IPS-NIHi11 (cell line): ENCODE results near the gene SMPD4.
"Not testable (repeated sequence)": the region's sequence is repeated elsewhere in the genome, so short reads cannot be mapped to it uniquely, and the experiment has no call there.

Source experiments
- DNase-seq: peaks from one replicate; pipeline ENCODE4 v3.0.0; 2012; ENCODE audit warnings: mixed read lengths, low spot score

The SMPD4 gene

DNA sequence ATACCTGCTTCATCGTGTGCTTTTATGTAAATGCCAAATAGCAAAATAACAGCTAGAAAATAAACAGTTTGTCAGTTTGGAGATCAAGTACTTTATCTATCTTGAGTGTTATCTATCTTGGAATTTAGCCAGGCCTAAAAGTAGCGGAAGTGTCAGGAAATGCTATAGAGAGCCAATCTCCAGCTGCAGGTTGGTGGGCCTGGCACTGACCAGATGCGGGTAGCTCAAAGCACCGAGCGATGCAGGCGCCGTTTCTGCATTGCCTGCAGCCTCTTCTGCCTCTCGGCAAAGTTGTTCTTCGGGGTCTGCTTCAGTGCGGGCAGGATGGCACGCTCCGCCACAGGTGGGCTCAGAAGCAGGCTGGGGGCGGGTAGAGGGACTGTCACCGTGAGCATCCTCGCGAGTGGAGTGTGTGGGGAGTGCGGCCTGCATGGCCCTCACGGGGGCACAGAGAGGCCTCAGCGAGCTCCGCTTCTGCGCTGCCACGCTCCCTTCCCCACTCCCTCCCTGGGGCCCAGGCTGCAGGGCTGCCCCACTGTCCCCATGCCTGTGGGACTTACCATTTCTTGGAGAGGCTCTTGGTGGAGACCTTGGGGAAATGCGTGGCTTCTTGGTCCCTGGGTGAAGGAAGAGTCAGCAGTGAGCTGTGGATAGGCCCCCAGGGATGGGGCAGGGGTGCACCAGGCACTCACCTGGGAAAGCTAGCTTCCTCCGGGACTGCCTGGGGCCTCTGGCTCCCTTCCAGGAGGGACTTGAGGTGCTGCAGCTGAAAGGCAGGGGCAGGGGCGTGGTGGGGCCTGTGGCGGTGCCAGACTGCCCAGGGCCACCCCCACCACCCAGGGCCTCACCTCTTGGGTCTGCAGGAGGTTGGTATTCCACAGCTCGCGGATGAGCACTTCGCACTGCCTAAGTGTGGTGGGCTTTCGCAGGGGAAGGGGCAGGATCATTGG, 41.8 kb downstream of the SMPD4 start:
- DNase-seq, result not testable (repeated sequence)

DNA sequence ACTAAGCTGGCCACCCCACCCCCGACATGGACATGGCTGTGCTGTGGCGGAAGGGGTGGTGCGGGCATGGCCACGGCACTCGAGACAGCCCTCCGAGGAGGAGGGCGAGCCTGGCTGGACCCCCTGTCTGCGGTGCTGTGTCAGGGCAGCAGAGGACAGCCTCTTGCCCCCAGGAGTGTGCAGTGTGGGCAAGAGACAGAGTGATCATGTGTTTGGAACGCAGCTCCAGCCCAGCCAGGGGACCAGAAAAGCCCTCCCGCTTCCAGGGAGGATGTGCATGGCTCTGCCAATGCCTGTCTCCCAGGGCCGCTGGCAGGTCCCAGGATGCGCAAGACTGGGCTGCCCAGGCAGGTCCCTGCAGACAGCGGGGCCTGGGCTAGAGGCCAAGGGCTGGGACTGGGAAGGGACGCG, 42.6 kb downstream of the SMPD4 start:
- DNase-seq, result not testable (repeated sequence)

DNA sequence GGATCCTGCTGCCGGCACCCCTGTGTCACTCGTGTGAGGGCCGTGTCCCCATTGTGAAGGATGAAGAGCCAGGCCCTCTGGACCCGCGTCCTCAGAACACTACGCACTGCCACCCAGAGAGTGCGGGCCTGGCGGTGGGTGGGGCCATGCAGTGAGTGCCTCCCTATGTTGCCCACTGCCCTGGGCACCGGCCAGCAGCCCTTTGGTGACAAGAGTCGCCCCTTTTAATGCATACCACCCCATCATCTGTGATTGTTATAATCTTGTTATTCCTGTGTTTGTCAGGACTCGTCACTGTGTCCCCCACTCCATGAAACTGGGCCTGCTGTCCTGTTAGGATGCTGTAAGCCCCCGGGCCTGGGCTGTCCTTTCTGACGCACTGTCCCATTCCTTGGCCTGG, 43.1 kb downstream of the SMPD4 start:
- not testable (repeated sequence) for DNase-seq

DNA sequence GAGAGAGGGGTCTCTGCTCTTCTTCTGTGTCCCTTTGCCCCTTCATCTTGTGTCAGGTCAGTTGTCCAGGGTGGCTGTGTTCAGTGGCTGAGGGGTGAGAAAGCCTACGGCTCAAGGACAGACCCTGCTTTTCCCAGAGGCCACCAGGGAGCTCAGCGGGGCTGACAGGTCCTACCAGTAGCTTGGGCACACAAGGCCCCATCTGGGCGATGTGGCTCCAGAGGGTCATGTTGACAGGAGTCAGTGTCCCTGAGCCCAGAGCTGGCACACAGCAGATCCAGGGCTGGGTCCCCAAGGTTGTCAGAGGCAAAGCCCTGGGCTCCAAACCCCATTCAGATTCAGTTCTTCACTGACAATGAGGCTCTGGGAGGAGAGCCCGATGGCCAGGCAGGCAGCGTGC, 44.3 kb downstream of the SMPD4 start:
- not testable (repeated sequence) for DNase-seq

DNA sequence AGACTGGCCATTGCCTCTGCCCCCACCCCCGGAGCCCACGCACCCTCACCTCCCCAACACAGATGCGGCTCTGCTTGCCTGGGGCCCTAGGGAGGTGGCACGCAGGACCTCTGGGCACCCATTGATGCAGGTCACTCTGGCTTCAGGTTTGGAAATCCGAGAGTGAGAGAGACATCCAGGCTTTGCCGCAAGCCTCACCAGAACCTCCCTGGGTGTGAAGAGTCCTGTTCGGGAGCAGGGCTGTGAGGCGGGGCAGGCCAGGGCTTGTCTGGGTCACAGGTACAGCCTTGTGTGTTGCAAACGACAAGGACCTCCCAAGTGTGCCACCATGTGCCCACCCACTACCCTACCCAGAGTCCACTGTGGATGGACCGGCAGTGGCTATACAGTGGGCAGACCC, 44.9 kb downstream of the SMPD4 start:
- DNase-seq, result not testable (repeated sequence)

DNA sequence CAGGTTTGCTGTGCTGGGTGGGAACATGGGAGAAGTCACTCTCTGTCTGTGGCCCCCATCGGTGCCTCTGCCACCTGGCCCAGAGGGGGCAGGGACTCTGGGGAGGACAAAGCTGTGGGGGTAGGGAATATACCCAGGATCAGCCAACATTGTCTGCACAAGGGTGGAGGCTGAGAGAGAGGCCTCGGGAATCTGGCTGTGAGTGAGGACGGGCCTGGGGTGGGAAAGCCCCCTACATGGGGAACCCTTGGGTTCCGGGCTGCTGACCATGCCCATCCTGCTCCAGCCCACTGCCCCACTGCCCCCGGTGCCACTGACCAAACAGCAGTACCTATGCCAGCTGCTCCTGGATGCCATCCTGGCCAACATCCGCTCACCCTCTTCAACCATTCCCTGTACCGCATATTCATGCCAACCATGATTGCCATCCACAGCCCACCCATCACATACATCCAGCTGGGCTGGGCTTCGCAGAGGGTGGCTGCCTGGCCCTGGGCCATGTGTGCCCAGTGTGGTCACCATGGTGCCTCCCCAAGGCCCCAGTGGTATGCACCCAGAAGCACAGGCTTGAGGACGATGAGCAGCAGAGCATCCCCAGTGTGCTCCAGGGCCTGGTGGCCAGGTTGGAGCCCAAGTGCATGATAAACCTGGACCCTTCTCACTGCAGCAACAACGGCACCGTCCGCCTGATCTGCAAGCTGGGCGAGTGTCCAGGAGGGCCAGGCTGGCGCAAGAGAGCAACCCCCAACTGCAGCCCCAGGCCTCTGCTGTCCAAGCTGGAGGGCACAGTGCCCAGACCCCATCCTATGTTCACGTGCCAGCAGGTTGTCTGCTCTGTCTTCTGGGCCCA, 45.5 kb downstream of the SMPD4 start:
- DNase-seq, result no peak

DNA sequence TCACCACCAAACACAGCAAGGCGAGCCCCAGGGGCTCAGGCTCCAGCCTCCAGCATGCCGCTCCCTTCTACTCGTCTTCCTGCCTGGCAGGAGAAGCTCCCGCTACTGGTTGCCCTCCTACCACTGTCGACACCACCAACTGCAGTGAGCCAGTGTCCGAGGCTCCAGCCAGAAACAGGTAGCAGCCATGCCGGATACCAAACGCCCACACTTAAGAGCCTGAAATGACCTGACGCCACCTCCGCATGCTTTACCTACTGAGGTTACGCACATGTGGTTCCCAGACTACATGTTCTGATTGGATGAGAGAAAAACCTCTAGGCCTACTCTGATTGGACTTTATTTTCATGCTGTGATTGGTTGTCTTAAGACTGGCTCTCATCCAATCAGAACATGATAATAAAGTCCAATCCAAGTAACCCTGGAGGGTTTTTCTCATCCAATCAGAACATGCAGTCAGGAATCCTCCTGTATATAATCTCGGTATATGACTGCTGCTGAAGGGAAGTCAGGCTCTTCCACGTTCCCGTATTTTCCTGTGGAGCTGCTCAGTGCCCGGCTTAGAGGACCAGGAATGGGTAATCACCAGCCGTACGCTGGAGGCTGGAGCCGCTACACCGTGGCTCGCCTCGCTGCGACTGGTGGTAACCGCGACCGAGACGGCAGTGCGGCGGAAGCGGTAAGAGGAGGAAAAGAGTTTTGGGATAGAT, 52.1 kb downstream of the SMPD4 start, which contains the start of gene POTEF:
Gene POTEF (minus strand): TSS at position 103 of the 710 bp plus-strand sequence. CDS start 8,707 bp downstream, outside the sequence.
- DNase-seq, result not testable (repeated sequence)

DNA sequence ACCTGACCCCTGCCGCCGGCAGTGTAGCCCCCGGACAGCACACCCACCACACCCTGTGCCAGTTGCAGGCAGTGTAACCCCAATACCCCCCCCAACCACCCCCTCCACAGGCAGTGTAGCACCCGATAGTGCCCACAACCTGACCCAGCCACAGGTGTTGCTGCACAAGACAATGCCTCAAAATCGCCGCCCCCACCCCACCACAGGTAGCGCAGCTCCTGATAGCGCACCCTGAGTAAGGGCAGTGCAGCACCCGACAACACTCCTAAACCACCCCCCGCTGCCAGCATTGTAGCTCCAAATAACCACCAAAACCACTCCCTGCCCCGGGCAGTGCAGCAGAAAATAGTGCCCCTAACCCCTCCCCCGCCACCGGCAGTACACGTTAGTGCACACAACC, 52.9 kb downstream of the SMPD4 start:
- not testable (repeated sequence) for DNase-seq

DNA sequence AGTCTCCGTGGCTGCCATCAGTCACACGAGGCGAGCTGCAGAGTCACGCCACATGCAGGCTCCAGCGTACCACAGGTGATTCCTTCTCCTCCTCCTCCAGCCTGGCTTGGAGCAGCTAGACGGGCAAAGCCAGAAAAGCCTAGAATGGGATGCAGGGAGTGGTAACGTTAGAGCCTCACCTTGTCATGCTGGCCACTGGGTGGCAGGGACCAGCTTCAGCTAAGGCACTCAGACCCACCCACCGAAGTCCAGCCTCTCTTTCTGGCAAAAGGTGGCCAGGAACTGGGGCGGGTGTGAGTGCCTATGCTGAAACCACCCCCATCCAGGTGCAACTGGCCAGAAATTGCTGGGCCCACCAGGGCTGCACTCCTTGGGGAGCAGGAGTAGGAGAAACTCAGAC, 53.7 kb downstream of the SMPD4 start:
- not testable (repeated sequence) for DNase-seq

DNA sequence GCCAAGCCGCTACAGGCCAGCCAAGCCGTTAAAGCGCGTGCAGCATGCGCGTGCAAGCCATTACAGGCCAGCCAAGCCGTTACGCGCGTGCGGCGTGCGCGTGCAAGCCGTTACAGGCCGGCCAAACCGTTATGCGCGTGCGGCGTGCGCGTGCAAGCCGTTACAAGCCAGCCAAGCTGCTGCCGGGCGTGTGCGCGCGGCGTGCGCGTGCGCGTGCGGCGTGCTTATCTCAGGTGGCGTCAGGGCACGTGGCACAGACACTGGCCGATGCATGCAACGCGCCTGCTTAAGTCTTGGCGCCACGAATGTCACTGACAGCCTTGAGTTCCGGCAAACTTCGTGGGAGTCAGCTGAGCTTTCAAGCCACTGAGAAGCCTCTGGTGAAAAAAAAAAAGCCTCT, 60.5 kb downstream of the SMPD4 start:
- not testable (repeated sequence) for DNase-seq

DNA sequence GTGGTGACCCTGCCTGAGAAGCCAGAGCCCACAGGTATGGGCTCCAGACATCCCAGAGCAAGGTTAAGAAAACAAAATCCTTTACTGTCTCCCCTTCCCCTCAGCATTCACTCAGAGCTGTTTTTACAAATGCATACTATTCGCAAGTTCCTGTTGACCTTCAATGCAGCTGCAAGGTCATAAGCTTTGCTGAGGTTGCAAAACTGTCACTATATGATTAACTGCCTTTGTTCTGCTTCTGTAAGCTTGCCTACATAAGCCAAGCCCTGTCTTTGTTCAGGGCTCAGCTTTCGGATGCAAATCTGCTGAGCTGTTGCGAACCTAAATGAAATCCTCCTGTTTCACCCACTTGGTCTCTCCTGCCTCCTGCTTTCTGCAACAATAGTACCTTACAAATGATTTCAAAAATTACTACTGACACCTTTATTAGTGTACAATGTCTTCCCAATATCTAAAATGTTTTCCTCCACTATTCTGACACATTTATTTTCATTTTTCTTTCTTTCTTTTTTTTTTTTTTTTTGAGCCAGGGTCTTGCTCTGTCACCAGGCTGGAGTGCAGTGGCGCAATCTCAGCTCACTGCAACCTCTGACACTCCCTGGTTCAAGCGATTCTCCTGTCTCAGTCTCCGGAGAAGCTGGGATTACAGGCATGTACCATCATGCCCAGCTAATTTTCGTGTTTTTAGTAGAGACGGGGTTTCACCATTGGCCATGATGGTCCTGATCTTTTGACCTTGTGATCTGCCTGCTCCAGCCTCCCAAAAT, 78.6 kb downstream of the SMPD4 start:
- DNase-seq, result not testable (repeated sequence)
